Measurements from ENCODE around the gene PPP1CC.
A peak's percentile ranks its signal among the peaks of the same experiment; 100 is the strongest.
"Not testable (repeated sequence)": the region's sequence is repeated elsewhere in the genome, so short reads cannot be mapped to it uniquely, and the experiment has no call there.

Gene PPP1CC

DNA sequence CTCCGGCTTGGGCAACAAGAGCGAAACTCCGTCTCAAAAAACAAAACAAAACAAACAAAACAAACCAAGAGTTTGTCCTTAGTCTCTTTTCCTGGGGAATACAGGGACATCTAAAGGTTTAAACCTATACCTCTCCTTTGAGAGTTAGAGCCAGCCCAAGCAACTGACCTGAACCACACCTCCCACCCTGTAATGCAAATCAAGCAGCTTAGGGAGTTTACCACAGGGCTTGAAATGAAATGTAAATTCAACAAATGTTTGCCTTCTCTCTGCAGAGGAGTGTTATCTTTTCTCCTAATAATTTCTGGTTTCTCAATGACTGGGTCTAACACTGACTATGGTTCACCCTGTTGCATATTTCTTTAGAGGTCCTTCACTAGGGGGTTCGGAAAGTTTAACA, 16.7 kb downstream of the PPP1CC start:
- DNase-seq = no peak

DNA sequence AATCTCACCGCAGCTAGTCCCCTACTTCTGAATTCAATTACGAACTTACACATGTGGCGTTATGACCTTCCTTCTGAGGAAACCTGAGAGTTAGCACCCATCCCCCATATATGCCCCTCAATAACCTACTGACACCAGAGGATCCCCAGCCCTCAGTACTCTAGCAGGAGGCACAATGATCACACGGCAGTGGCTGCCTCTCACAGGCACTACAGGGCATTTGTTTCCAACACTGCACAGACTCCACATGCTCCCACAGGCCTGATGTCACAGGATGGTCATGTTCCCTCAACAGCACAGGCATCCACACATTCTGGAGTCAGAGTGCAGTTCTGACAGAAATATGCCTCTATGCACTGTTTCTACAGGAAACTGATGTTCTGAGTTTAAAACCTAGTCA, 17.4 kb downstream of the PPP1CC start:
- no peak for DNase-seq

DNA sequence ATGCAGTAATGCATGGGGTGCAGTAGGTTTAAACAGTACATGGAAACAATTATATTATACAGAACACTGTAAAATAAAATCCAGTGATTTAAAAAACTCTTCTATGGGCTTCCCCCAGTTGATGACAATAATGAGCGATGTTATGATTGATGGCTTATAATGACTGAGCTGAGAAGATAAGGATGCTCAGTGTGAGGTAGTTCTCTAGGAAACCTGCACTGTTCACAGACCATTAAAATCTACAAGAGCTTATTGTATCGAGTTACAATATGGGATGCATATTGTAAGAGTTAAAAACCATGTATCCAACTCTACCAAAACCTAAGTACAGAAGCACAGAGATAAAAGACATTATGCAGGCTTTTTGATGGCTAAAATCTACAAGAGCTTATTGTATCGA, 19.8 kb downstream of the PPP1CC start:
- DNase-seq = not testable (repeated sequence)

DNA sequence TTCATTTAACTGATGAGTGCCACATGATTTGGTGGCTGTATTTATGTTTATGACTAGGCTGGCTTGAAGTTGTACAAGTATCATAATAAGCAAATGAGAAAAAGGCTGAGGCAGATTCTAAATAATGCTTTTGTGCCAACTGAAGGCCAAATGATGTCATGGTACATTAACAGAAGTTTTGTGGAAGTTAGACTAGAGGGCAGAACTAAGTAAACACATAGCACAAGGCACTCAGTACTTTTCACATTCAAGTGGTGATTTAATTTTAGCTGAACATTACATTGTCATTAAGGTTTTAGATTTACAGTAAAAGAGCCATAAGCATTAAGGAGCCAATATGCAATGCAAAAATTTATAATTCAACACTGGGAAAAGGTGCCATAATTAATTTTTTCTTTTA, 21.1 kb downstream of the PPP1CC start:
- no peak for DNase-seq

DNA sequence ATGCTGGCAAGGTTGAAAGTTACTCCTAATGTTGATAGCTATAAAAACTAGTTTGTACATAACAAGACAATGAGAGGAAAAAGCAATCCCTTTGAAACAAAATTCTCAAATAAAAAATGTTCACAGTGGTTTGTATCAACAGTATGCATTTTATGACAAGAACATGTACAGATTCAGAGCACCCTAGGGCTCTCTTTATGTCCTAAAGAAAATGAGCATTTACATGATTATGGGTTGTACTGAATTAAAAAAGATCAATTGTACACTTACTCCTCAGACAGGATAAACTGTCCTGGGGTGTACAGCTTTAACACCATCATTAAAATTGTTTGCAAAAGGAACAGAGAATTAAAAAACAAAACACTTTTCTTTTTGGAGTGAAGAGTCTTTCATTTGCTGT, 22.2 kb downstream of the PPP1CC start:
- no peak for DNase-seq

DNA sequence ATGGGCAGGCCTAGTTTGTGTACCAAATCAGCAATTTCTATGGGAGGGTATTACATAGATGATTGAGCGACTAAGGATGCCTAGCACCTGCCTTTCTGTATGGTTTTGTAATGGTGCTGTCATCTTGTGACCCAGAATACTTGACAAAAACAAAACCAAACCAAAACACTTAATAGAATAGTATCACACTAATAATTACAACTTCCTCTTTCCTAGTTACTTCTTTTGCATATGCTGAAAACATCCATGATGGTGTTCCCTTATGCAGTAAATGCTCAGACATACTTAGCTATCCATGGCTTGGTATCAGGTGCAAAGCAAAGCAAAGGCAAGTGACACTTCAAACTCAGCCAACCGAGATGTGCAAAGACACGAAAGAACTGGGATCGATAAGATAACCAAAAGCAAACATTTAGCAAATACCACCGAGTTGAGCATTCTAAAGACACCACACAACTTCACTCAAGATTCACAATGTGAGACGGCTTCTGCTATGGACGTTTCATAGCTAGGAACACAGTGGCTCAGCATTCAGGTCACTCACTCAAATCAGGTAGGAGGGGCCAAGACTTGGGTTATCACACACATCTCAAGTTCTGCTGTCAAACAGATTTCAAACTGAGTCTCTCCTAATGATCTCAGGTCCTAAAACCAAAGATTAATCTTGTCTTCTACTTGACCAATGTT, 24.3 kb downstream of the PPP1CC start:
- no peak for DNase-seq

DNA sequence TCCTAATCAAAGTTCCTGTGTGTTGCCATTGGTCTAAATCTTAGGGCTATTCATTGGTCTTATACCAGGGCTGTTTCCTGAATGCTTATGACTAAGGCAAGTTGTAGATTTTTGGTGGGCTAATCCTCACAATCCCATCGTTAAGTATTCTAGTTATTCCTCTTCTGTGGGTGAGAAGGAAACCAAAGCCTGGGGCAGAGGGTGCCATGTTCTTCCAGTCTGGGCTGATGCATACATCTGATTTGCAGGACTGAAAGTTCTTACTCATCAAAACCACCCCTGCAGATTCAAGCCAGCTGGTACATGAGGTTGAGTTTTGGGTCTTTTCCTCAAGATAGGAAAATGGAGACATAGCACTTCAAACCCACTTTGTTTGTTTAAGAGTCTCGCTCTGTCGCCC, 25.7 kb downstream of the PPP1CC start:
- no peak for DNase-seq

DNA sequence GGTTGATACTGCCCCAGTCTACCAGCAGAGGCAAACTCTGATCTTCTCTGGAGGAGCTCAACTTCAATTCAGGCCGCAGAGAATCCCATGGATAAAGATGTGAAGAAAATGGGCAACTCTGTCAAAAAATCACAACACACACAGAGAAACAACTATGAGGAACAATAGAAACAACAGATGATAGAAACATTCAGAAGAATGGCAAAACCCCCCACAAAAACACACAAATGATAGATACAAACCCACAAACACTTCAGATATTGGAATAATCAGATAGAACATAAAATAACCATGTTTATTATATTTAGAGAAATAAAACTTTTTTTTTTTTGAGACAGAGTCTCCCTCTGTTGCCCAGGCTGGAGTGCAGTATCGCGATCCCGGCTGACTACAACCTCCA, 33.8 kb downstream of the PPP1CC start:
- no peak for DNase-seq

DNA sequence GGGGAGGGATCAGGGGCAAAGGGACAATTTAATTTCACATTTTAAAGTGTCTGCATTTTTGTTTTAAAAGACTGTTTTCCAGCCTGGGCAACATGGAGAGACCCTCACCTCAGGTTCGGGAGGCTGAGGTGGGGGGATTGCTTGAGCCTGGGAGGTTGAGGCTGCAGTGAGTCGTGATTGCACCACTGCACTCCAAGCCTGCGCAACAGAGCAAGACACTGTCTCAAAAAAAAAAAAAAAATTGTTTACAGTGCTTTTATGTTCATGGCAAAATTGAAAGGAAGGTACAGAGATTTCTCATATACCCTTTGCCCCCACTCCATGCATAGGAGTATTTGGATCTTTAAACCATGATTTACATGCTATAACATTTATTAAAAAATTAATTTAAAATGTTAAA, 37.4 kb downstream of the PPP1CC start:
- DNase-seq = no peak

DNA sequence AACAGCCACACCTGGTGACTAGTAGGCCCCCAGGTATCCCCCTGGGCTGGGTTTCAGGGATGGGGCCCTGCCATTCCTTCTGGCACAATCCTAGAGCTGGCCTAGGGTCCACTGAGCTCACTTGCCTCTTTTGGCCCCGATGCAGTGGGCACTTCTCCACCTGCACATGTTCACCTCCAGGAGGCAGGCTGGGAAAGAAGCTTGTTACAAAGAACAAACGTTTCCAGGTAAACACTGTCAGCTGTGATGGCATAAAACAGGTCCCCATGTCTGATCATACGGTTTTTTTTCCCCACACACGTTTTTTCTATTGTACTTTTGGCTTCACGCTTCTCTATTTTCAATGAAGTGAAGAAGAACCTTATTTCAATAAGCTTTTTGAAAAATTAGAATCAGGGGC, 37.9 kb downstream of the PPP1CC start:
- DNase-seq = no peak

DNA sequence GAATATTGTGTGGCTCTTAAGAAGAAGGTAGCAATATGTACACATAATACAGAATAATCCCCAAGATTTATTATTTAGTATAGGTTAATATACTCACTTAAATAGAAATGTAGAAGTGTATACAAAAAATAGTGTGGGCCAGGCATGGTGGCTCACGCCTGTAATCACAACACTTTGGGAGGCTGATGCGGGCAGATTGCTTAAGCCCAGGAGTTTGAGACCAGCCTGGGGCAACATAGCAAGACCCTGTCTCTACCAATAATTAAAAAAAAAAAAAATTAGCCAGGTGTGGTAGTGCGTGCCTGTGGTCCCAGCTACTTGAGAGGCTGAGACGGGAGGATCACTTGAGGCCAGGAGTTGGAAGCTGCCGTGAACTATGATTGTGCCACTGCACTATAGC, 38.5 kb downstream of the PPP1CC start:
- no peak for DNase-seq

DNA sequence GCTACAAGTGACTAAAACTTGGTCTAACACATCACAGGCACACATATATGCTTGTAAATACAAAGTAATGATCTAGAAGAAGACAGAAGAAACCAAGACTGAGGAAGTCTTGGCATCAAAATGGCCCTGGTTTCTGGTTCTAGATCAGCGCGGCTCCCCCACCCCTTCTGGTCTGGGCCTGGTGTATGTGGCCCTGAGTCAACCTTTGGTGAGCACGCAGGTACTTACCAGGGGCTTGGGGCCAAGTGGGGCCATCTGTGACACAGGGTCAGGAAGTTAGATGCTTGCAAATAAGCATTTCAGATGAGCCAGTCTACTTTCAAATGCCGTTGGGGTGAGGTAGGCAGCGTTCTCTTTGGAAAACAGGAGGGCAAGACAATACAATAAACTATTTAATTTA, 40.6 kb downstream of the PPP1CC start:
- DNase-seq = no peak

DNA sequence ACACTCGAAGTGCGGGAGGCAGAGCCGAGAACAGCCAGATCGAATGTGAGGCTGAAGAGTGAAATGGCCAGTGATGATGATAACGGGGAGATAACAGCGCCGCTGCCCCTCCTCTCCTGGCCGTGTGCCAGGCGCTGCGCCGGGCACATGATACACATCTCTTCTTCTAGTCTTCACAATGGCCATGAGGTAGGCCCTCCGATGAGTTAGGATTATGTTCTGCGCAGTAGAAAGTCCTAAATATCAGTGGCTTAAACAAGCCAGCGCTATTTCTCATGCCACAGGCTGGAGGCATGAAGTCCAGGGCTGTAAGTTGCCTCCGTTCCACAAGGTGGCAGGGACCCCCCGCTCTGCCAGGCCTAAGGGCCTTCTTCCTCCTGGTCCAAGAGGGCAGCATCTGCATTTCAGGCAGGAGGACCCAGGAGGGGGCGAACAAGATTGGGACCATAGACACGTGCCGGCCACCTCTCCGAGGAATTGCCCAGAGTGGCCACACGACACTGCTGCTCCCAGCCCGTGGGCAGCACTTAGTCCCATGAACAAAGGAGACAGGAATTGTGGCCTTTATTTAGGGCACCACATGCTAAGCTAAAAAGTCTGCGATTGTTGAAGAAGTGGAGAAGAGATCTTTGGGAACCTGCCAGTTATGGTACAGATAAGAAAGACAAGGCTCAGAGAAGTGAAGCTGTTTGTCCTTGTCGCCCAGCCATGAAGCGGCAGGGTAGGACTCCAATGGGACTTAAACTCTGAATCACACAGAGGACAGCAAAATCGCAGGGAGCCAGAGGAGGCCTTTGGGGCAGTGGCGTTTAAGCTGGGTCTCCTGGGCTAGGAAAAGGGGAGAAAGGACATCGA, 42.9 kb downstream of the PPP1CC start:
- peak in 9 of 58 donors; percentile 1 to 18 (median 8) for DNase-seq

DNA sequence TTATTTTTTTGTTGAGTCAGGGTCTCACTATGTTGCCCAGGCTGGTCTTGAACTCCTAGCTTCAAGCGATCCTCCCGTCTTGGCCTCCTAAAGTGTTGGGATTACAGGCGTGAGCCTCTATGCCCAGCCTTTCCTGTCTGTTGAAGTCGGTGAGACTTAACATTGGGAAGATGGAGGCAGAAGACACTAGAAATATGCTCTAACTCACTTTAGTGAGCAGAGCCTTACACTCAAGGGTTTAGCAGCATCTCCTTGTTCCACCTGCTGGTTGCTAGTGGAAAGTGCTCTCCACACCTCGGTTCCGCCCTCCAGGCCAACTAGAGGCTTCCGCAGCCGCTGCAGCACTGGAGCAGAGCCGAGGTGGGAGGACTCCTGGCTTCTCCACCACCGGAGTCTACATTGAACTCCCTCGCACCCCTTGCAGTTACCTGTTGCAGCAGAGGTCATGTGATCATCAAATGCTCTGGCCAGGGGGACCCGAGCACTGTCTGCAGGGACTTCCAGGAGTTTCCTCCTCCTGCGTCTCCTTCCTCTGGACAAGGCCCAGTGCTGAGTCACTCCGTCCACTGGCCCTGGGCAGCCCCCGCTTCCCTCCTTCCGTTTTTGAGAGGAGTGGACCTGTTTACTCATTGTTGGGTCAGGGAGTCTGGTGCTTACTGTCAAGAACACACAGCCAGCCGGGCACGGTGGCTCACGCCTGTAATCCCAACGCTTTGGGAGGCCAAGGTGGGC, 44.4 kb downstream of the PPP1CC start:
- DNase-seq = peak in 40 of 58 donors; percentile 11 to 77 (median 46)

DNA sequence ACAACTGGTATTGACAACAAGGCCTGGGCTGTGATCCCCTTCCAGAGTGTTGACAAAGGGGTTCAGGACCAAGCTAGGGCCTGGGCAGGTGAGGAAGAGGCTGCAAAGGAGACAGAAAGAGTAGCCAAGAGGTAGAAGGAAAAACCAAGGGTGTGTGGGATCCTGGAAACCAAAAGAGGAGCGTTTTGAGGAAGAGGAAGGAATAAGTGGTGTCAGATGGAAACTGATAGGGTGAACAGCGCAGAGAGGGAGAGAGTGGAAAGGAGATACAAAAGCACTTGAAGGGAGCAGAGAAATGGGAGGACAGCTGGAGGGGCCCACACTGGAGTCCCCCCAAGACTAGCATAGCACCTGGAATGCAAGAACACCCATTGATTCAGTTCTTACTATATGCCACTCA, 45.5 kb downstream of the PPP1CC start:
- DNase-seq = no peak

DNA sequence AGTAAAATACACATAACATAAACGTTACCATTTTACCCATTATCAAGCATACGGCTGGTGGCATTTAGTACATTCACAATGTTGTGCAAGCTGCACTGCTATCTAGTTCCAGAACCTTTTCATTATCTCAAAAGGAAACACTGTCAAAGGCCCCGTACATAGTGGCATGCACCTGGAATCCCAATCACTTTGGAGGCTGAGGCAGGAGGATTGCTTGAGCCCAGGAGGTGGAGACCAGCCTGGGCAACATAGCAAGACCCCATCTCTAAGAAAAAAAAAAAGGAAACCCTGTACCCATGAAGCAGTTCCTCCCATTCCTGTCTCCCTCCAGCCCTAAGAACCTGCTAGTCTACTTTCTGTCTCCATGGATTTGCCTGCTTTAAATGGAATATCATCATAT, 46.4 kb downstream of the PPP1CC start:
- no peak for DNase-seq

DNA sequence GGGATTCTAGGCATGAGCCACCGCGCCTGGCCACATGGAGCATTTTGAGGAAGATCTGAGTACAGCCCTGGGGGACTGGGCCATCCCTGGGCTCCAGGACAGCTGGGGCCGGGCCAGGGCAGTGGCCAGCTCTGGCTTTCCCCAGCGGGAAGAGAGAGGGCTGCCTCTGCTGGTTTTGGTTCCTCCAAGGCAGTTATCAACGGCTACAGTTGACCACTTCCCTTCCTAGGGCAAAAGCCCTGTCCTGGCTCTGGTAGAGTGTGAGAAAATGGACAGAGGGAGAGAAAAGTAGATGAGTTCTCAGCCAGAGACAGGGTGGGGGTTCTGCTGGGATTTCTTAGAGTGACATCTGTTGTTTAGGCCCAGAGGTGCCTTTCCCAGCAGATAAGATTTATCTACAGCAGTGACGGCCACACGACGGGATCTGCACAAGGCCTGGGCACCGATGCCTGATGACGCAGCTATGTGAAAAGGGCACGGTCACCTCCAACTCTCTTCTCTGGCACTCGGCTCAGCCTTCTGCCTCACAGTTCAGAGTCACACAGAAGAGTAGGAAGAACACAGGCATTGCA, 48.3 kb downstream of the PPP1CC start:
- DNase-seq = peak in 30 of 58 donors; percentile 2 to 52 (median 17)

DNA sequence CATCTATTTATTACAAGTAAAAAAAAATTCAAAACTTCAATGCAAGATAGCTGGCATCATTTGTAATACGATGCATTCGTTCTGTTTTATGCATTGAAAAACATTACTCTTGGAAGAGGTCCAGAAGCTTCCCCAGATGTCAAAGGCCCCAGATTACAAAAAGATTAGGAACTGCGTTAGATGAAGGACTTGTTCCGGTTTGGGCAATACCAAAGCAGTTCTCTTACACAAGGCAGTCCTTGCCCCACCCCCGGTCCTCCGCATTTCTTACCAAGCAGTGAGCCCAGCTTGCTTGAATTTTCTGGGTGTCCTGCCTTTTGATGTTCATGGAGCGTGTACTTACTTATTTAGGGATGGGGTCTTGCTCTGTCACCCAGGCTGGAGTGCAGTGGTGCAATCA, 49.0 kb downstream of the PPP1CC start:
- peak in 6 of 58 donors; percentile 4 to 22 (median 9) for DNase-seq

DNA sequence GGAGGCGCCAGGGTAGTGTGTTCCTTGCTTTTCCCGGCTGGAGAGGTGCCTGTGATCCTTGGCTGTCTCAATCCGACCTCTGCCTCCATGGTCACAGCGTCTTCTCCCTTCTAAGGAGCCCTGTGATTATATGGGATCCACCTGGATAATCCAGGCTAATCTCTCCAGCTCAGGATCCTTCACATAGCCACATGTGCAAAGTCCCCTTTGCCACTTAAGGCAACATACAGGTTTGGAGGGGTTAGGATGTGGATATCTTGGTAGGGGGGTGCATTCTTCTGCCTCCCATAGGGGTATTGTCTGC, 52.6 kb downstream of the PPP1CC start:
- no peak for DNase-seq

DNA sequence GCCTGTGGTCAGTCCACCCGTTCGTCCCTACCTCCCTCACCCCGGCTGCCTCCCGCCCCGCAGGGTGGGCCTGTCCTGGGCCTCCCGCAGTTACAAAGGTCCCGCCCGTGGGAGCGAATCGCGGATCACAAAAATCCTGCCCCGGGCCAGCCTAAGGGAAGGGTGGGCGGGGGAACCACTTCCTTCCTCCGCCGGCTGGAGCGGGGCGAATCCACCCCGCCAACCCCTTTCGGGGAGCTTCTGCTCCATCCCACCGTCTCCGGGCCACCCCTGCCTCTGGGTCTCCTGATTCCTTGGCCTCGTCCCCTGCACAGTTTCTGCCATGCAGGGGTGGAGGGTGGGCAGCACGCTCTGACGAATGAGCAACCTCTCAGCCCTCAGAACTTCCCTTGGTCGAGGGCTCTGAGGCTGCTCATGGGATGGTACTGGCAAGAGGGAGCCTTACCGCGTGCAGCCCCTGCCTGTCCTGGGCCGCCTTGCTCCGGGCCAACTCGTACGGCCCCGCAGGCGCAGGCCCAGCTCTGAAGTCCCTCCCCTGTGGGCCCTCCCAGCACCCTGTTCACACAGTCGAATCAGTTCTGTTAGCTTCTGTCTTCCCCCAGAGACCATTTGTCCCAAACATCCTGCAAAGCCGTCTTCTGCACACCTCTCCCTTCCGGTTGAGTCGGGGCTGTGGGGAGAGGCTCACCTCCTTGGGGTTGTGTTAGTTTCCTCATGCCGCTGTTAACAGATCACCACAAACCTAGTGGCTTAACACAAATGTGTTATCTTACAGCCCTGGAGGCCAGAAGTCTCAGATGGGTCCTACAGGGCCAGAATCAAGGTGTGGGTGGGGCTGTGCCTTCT, 53.2 kb downstream of the PPP1CC start:
- DNase-seq = peak in 18 of 58 donors; percentile 5 to 61 (median 22)

Measured in anterior cingulate cortex (tissue), 58 donors.